ELR (cell line): Measurements from ENCODE around the gene CCR7.
"Not testable (repeated sequence)": the region's sequence is repeated elsewhere in the genome, so short reads cannot be mapped to it uniquely, and the experiment has no call there.

Experiments used
- DNase-seq: peaks from one replicate; pipeline ENCODE4 v3.0.0-alpha.2; 2015; ENCODE audit warnings: low read depth

The CCR7 gene

GRCh38 chr17:40597156-40597555, 31.9 kb upstream of the CCR7 start:
- DNase-seq: no peak

- DNase-seq: peak; percentile 27
Measured at GRCh38 chr17:40596261-40596919, 31.1 kb upstream of the CCR7 start.

- no peak for DNase-seq
Measured at GRCh38 chr17:40590742-40591141, 25.5 kb upstream of the CCR7 start.

GRCh38 chr17:40588552-40588951, 23.3 kb upstream of the CCR7 start:
- DNase-seq: no peak

- not testable (repeated sequence) for DNase-seq
Measured at GRCh38 chr17:40586264-40586663, 21.0 kb upstream of the CCR7 start.

DNA sequence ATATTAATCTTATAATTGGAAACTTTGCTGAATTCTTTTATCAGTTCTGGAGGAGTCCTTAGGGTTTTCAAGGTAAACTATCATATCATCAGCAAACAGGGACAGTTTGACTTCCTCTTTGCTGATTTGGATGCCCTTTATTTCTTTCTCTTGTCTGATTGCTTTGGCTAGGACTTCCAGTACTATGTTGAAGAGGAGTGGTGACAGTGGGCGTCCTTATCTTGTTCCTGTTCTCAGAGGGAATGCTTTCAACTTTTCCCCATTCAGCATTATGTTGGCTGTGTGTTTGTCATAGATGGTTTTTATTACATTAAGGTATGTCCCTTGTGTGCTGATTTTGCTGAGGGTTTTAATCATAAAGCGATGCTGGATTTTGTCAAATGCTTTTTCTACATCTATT, 19.7 kb upstream of the CCR7 start:
- not testable (repeated sequence) for DNase-seq

- no peak for DNase-seq
Measured at GRCh38 chr17:40582328-40582901, 17.1 kb upstream of the CCR7 start.

GRCh38 chr17:40580140-40580539, 14.9 kb upstream of the CCR7 start:
- DNase-seq: no peak

DNA sequence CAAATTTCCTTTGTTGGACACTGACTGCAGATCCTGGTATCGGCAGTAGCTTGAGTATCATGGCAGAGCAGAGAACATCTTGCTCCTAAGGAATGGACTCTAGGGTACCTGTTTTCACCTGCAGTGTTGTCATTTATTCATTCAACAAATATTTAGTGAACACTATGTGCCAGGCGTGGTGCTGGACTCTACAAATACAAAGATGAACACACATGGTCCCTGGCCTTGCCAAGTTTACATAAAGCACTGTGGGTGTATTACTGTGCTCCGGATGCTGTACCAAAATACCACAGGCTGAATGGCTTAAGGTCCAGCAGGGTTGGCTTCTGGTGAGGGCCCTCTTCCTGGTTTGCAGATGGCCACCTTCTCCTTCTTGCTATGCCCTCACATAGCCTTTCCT, 14.2 kb upstream of the CCR7 start:
- DNase-seq: no peak

- no peak for DNase-seq
Measured at GRCh38 chr17:40577611-40578065, 12.4 kb upstream of the CCR7 start.

GRCh38 chr17:40576113-40576740, 11.0 kb upstream of the CCR7 start:
- DNase-seq: no peak

DNA sequence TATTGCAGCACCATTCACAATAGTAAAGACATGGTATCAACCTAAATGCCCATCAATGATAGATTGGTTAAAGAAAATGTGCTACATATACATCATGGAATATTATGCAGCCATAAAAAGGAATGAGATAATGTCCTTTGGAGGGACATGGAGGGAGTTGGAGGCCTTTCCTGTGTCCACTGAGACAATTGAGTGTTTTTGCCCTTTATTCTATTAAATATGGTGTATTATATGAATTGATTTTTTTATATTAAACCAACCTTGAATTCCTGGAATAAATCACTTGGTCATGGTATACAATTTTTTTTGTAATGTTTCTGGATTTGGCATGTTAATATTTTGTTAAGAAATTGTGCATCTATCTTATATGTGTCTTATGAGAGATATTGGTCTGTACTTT, 9.0 kb upstream of the CCR7 start:
- DNase-seq: no peak

DNA sequence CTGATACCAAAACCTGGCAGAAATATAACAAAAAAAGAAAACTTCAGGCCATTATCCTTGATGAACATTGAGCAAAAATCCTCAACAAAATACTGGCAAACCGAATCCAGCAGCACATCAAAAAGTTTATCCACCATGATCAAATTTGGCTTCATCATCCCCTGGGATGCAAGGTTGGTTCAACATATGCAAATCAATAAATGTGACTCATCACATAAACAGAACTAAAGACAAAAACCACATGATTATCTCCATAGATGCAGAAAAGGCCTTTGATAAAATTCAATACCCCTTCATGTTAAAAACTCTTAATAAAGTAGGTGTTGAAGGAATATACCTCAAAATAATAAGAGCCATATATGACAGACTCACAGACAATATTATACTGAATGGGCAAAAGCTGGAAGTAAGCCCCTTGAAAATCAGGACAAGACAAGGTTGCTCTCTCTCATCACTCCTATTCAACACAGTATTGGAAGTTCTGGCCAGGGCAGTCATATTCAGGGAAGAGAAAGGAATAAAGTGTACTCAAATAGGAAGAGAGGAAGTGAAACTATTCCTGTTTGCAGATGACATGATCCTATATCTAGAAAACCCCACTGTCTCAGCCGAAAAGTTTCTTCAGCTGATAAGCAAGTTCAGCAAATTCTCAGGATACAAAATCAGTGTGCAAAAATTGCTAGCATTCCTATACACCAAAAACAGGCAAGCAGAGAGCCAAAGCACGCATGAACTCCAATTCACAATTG, 7.1 kb upstream of the CCR7 start:
- DNase-seq: not testable (repeated sequence)

DNA sequence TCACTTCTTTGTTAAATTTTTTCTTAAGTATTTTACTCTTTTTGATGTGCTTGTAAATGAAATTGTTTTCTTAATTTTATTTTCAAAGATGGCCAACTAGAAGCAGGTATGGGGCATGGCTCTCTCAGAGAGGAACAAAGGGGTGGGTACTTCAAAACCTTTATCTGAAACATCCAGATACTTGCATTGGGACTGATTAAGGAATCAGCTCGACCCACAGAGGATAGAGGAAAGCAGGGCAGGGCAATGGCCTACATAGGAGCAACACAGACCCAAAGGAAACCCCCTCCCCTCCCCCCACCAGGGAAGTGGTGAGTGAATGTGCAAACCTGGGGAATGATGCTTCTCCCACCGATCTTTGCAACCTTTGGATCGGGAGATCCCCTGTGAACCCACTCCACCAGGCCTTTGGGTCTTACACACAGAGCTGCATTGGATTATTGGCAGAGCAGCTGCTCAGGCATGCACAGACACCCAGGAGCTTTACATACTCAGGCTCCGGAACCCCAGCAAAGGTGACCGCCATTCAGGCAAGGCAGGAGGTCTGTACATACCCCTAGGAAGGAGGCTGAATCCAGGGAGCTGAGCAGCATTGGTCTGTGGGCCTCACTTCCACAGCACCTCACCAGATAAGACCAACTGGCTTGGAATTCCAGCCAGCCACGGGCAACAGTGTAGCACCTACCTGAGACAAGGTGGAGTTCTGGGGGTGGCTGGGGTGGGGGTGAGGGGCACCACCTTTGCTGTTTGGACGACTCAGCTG, 3.0 kb upstream of the CCR7 start:
- DNase-seq: no peak

GRCh38 chr17:40567377-40567776, 2.1 kb upstream of the CCR7 start:
- DNase-seq: no peak

- DNase-seq: no peak
Measured at GRCh38 chr17:40565769-40566409, 617 bp upstream of the CCR7 start.

GRCh38 chr17:40564195-40564882, 933 bp downstream of the CCR7 start:
- DNase-seq: no peak

DNA sequence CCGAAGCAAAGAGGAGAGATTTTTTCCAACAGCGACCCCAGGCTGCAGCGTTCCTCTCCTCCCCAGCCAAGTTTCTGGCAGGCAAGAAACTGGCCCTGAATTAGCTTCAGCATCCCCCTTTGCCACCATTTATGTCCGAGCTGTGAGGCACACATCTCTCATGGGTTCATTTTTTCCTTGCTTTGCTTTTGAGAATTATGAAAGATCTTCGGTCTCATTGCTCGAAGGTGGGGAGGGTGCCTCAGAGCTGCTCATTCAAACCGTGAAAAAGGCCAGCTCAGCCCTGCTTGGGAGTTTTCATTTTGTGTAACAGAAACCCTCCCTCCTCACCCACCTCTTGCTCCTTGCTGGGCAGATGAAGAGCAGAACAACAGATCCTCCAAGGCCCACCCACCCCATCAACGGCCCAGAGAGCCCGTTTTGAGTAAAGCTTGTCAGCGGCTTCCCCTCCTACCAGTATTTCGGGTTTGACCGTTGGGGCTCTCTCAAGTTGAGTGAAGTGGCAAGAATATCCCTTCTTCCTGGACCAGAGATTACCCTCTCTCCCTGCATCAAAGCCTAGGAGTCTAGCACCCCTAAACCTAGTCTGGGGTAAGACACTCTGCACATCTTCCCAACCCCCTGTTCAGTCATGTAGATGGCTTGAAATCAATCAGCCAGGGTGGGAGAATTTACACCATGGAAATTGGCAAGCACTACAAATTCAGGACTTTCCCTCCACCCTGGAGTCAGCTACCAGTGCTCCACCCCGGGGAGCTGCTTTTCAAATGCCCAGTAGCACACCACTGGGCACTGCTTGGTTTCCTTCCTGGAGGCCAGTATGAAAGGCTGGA, 1.8 kb downstream of the CCR7 start:
- no peak for DNase-seq

GRCh38 chr17:40562838-40563219, 2.4 kb downstream of the CCR7 start:
- DNase-seq: no peak
